GM21423 (cell line): ENCODE measurements around the gene CFAP77.

ENCODE experiments used
- ATAC-seq: cut with Tn5 transposase; IDR thresholded peaks from one replicate; pipeline ENCODE4 v1.9.1; 2021; ENCODE audit warnings: mild to moderate bottlenecking, moderate library complexity; ENCODE audit not compliant: unreplicated experiment

Gene CFAP77

GRCh38 chr9:132407196-132407595 lies 2.8 kb upstream of the CFAP77 start:
- ATAC-seq = no peak

- no peak for ATAC-seq
These were observed 1.5 kb upstream of the CFAP77 start for GRCh38 chr9:132408521-132408920.

- no peak for ATAC-seq
These were observed 631 bp downstream of the CFAP77 start for GRCh38 chr9:132410642-132411041.

- no peak for ATAC-seq
These were observed 1.1 kb downstream of the CFAP77 start for GRCh38 chr9:132411091-132411508.

- no peak for ATAC-seq
These were observed 2.1 kb downstream of the CFAP77 start for GRCh38 chr9:132412089-132412488.

GRCh38 chr9:132413926-132414325 lies 3.9 kb downstream of the CFAP77 start:
- no peak for ATAC-seq

GRCh38 chr9:132414731-132415130 lies 4.7 kb downstream of the CFAP77 start:
- no peak for ATAC-seq

GRCh38 chr9:132415181-132415580 lies 5.2 kb downstream of the CFAP77 start:
- ATAC-seq = no peak

GRCh38 chr9:132418726-132419363 lies 8.8 kb downstream of the CFAP77 start:
- no peak for ATAC-seq

- no peak for ATAC-seq
These were observed 12.6 kb downstream of the CFAP77 start for GRCh38 chr9:132422574-132422973.

- no peak for ATAC-seq
These were observed 13.5 kb downstream of the CFAP77 start for GRCh38 chr9:132423503-132423902.

GRCh38 chr9:132424857-132425674 lies 15.1 kb downstream of the CFAP77 start:
- no peak for ATAC-seq

GRCh38 chr9:132425675-132426062 lies 15.7 kb downstream of the CFAP77 start:
- ATAC-seq = no peak

- ATAC-seq = no peak
These were observed 16.8 kb downstream of the CFAP77 start for GRCh38 chr9:132426639-132427414.

GRCh38 chr9:132430998-132431397 lies 21.0 kb downstream of the CFAP77 start:
- ATAC-seq = no peak

- no peak for ATAC-seq
These were observed 24.9 kb downstream of the CFAP77 start for GRCh38 chr9:132434881-132435280.

GRCh38 chr9:132439153-132439552 lies 29.1 kb downstream of the CFAP77 start:
- ATAC-seq = no peak

- ATAC-seq = no peak
These were observed 30.7 kb downstream of the CFAP77 start for GRCh38 chr9:132440735-132441134.

GRCh38 chr9:132441404-132441803 lies 31.4 kb downstream of the CFAP77 start:
- ATAC-seq = no peak

- no peak for ATAC-seq
These were observed 34.1 kb downstream of the CFAP77 start for GRCh38 chr9:132443951-132444607.

- ATAC-seq = no peak
These were observed 36.9 kb downstream of the CFAP77 start for GRCh38 chr9:132446887-132447286.
